SK-N-SH treated with all-trans-retinoic acid at 6 μM for 48 hours (cell line): ENCODE results near the gene EML1.

Experiments used
- ATAC-seq: fragments of 200-7000 bp; cut with Tn5 transposase; 3 replicates; pipeline ENCODE4 v1.9.1; 2020; ENCODE audit warnings: mild to moderate bottlenecking, moderate library complexity
- ARNTL ChIP-seq: fragments of 450-650 bp; formaldehyde crosslinking; IDR thresholded peaks from 2 replicates; pipeline ENCODE4 v1.5.0; 2020; ENCODE audit warnings: low read depth, mild to moderate bottlenecking, moderate library complexity, borderline replicate concordance
- BACH2 ChIP-seq: fragments of 250-450 bp; sonication (Bioruptor Pico); IDR thresholded peaks from 2 replicates; pipeline ENCODE4 v1.9.0; 2021; ENCODE audit warnings: mild to moderate bottlenecking, borderline replicate concordance
- CREB5 ChIP-seq: fragments of 250-450 bp; sonication (Bioruptor Pico); IDR thresholded peaks from 2 replicates; pipeline ENCODE4 v1.5.1; 2020; ENCODE audit warnings: low read depth, mild to moderate bottlenecking, moderate library complexity
- CSDC2 ChIP-seq: fragments of 250-450 bp; sonication (Bioruptor Pico); IDR thresholded peaks from 2 replicates; pipeline ENCODE4 v1.5.0; 2020; ENCODE audit warnings: mild to moderate bottlenecking, moderate library complexity
- ESRRG ChIP-seq: fragments of 250-450 bp; sonication (Bioruptor Pico); IDR thresholded peaks from 2 replicates; pipeline ENCODE4 v1.6.1; 2021; ENCODE audit warnings: mild to moderate bottlenecking
- PPARA ChIP-seq: fragments of 250-450 bp; sonication (Bioruptor Pico); IDR thresholded peaks from 2 replicates; pipeline ENCODE4 v1.5.0; 2020; ENCODE audit warnings: mild to moderate bottlenecking, borderline replicate concordance
- SNAI2 ChIP-seq: fragments of 250-450 bp; sonication (Bioruptor Pico); IDR thresholded peaks from 2 replicates; pipeline ENCODE4 v1.5.0; 2020; ENCODE audit warnings: mild to moderate bottlenecking, moderate library complexity
- TCF4 ChIP-seq: fragments of 250-450 bp; sonication (Bioruptor Pico); IDR thresholded peaks from 2 replicates; pipeline ENCODE4 v1.8.0; 2021; ENCODE audit warnings: mild to moderate bottlenecking, moderate library complexity, borderline replicate concordance
- TOX ChIP-seq: fragments of 250-450 bp; sonication (Bioruptor Pico); IDR thresholded peaks from 2 replicates; pipeline ENCODE4 v1.8.0; 2021; ENCODE audit warnings: mild to moderate bottlenecking, moderate library complexity, borderline replicate concordance
- ZFP3 ChIP-seq: fragments of 250-450 bp; sonication (Bioruptor Pico); IDR thresholded peaks from 2 replicates; pipeline ENCODE4 v1.5.0; 2020; ENCODE audit warnings: mild to moderate bottlenecking, moderate library complexity
- ZFP30 ChIP-seq: fragments of 450-650 bp; formaldehyde crosslinking; IDR thresholded peaks from 2 replicates; pipeline ENCODE4 v1.5.0; 2022; ENCODE audit warnings: mild to moderate bottlenecking, moderate library complexity
- ZNF70 ChIP-seq: fragments of 450-650 bp; formaldehyde crosslinking; IDR thresholded peaks from 2 replicates; pipeline ENCODE4 v1.5.0; 2020; ENCODE audit warnings: mild to moderate bottlenecking, moderate library complexity
- ZNF8 ChIP-seq: fragments of 450-650 bp; formaldehyde crosslinking; IDR thresholded peaks from 2 replicates; pipeline ENCODE4 v1.5.0; 2020; ENCODE audit warnings: mild to moderate bottlenecking, moderate library complexity
- TF ChIP-seq, protein P1 (sequence below): fragments of 250-450 bp; sonication (Bioruptor Pico); IDR thresholded peaks from 2 replicates; pipeline ENCODE4 v1.8.0; 2020; ENCODE audit warnings: mild to moderate bottlenecking, moderate library complexity, borderline replicate concordance
- TF ChIP-seq, protein P2 (sequence below): fragments of 250-450 bp; sonication (Bioruptor Pico); IDR thresholded peaks from 2 replicates; pipeline ENCODE4 v1.8.0; 2021; ENCODE audit warnings: low read depth, mild to moderate bottlenecking, moderate library complexity, borderline replicate concordance
- TF ChIP-seq, protein P3 (sequence below): fragments of 250-450 bp; sonication (Bioruptor Pico); IDR thresholded peaks from 2 replicates; pipeline ENCODE4 v1.5.0; 2020; ENCODE audit warnings: mild to moderate bottlenecking, moderate library complexity

EML1 gene

DNA sequence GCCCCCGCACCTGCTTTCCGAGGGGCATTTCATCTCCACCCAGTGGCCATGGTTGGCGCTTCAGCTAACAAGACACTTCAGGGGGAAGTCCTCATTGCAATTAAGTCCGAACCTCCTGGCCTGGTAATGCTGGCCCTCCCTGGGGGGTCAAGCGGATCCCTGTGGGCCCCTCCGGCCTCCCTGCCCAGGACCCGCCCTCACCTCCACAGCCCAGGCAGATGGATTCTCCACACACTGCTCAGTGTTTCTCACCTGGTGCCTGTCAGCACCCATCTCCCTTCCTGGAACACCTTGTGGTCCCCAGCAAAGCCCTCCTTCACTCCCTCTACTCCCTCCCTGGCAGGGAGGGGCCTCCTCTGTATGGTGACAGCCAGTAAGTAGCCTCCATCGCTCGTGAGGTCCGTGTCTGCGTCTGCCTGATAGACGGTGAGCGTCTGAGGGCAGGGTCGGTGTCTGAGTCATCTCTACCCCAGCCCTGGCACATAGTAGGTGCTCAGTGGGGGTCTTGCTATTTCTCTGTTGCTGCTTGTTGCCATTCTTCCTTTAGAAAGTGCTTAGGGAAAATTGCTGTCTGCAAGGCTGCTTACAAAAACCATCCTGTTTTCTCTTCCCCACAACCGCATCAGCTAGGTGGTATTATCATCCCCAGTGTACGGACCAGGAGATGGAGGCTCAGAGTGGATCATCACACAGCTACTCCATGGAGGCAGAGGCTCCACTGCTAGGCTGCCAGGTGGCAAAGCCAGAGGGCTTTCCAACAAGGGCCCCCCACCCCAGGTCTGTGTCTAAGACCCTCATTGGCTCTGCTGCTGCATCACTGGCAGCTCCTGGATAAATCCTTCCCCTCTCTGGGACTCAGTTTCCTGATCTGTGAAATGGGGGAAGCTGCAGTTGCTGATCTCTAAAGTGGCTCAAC lies 39.7 kb upstream of the EML1 start:
- ATAC-seq = no peak
- TF ChIP-seq ZFP30 = no peak
- TF ChIP-seq ZNF70 (CRISPR knock-in tag) = no peak
- TF ChIP-seq, protein P1, sequence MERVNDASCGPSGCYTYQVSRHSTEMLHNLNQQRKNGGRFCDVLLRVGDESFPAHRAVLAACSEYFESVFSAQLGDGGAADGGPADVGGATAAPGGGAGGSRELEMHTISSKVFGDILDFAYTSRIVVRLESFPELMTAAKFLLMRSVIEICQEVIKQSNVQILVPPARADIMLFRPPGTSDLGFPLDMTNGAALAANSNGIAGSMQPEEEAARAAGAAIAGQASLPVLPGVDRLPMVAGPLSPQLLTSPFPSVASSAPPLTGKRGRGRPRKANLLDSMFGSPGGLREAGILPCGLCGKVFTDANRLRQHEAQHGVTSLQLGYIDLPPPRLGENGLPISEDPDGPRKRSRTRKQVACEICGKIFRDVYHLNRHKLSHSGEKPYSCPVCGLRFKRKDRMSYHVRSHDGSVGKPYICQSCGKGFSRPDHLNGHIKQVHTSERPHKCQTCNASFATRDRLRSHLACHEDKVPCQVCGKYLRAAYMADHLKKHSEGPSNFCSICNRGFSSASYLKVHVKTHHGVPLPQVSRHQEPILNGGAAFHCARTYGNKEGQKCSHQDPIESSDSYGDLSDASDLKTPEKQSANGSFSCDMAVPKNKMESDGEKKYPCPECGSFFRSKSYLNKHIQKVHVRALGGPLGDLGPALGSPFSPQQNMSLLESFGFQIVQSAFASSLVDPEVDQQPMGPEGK = no peak
- TF ChIP-seq PPARA (CRISPR knock-in tag) = no peak
- TF ChIP-seq ZNF8 (CRISPR knock-in tag) = no peak

GRCh38 chr14:99754141-99755067 lies 38.8 kb upstream of the EML1 start:
- no peak for ATAC-seq
- no peak for TF ChIP-seq ARNTL (CRISPR knock-in tag)

- no peak for ATAC-seq
- TF ChIP-seq, protein P2, sequence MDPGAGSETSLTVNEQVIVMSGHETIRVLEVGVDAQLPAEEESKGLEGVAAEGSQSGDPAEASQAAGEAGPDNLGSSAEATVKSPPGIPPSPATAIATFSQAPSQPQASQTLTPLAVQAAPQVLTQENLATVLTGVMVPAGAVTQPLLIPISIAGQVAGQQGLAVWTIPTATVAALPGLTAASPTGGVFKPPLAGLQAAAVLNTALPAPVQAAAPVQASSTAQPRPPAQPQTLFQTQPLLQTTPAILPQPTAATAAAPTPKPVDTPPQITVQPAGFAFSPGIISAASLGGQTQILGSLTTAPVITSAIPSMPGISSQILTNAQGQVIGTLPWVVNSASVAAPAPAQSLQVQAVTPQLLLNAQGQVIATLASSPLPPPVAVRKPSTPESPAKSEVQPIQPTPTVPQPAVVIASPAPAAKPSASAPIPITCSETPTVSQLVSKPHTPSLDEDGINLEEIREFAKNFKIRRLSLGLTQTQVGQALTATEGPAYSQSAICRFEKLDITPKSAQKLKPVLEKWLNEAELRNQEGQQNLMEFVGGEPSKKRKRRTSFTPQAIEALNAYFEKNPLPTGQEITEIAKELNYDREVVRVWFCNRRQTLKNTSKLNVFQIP = no peak
- TF ChIP-seq ZFP30 (no peak), CREB5 (CRISPR knock-in tag) (no peak), ZNF8 (CRISPR knock-in tag) (no peak)
- TF ChIP-seq, all 23 proteins: peak for 0
Observed at GRCh38 chr14:99755068-99755405, 38.2 kb upstream of the EML1 start.

DNA sequence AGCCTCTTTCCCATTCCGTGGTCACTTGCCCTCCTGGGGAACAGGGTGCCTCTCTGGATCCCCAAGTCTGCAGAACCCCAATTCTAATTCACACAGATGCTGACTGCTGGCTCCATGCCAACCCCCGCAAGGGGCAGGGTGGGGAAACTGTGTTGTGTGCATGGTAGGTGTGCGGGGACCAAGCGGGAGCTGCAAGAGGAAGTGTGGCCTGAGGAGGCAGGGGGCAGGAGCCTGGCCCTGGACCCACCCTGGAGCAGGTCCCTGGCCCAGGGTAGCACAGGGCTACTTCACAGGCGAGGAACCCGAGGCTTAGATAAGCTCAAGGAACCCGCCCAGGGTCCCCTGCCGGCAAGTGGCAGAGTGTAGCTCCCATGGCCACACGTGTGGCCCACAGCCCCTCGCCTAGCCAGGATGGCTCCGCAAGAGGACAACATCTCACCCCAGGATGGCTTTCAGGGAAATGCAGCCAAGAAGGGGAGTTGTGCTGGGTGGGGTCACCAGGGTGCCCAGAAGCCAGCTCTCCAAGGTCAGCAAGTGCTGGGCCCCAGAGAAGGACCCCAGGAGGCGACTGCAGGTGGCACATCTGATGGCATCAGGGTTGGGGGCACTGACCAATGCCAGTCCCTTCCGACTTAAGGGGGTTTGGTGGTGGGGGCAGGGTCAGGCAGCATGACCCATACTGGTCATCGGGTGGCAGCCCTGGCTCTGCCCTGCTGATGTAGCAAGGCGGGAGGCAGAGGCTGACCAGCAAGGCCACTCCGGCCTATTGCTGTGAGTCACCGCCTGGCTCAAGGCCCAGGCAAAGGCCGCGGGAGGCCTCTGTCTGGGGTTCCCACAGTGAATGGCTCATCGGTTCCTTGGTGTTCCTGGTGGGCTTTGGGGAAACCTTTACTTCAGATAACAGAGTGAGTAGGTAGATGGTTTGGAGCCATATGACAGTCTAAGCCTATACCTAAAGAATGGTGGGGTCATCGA lies 37.3 kb upstream of the EML1 start:
- peak; percentile 80 for ATAC-seq
- TF ChIP-seq ZFP3 (CRISPR knock-in tag) (no peak), SNAI2 (peak; percentile 19; the same call in 1 of the 2 replicates), CSDC2 (CRISPR knock-in tag) (no peak), TCF4 (CRISPR knock-in tag) (no peak)
- TF ChIP-seq, protein P2 = no peak
- TF ChIP-seq, all 23 proteins: peak for 1

GRCh38 chr14:99756796-99757195 lies 36.4 kb upstream of the EML1 start:
- ATAC-seq = no peak
- TF ChIP-seq, protein P1 = no peak
- TF ChIP-seq SNAI2 = no peak
- TF ChIP-seq TOX (CRISPR knock-in tag) = no peak
- TF ChIP-seq CREB5 (CRISPR knock-in tag) = no peak
- TF ChIP-seq ZNF8 (CRISPR knock-in tag) = no peak
- no peak for TF ChIP-seq ESRRG (CRISPR knock-in tag)
- TF ChIP-seq BACH2 (CRISPR knock-in tag) = no peak
- TF ChIP-seq PPARA (CRISPR knock-in tag) = no peak
- TF ChIP-seq CSDC2 (CRISPR knock-in tag) = no peak
- TF ChIP-seq, protein P3, sequence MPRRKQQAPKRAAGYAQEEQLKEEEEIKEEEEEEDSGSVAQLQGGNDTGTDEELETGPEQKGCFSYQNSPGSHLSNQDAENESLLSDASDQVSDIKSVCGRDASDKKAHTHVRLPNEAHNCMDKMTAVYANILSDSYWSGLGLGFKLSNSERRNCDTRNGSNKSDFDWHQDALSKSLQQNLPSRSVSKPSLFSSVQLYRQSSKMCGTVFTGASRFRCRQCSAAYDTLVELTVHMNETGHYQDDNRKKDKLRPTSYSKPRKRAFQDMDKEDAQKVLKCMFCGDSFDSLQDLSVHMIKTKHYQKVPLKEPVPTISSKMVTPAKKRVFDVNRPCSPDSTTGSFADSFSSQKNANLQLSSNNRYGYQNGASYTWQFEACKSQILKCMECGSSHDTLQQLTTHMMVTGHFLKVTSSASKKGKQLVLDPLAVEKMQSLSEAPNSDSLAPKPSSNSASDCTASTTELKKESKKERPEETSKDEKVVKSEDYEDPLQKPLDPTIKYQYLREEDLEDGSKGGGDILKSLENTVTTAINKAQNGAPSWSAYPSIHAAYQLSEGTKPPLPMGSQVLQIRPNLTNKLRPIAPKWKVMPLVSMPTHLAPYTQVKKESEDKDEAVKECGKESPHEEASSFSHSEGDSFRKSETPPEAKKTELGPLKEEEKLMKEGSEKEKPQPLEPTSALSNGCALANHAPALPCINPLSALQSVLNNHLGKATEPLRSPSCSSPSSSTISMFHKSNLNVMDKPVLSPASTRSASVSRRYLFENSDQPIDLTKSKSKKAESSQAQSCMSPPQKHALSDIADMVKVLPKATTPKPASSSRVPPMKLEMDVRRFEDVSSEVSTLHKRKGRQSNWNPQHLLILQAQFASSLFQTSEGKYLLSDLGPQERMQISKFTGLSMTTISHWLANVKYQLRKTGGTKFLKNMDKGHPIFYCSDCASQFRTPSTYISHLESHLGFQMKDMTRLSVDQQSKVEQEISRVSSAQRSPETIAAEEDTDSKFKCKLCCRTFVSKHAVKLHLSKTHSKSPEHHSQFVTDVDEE (CRISPR knock-in tag) = no peak
- TF ChIP-seq TCF4 (CRISPR knock-in tag) = no peak
